Measurements from ENCODE around the gene CACNA1A.
"Not testable (repeated sequence)": the region's sequence is repeated elsewhere in the genome, so short reads cannot be mapped to it uniquely, and the experiment has no call there.

CACNA1A gene

DNA sequence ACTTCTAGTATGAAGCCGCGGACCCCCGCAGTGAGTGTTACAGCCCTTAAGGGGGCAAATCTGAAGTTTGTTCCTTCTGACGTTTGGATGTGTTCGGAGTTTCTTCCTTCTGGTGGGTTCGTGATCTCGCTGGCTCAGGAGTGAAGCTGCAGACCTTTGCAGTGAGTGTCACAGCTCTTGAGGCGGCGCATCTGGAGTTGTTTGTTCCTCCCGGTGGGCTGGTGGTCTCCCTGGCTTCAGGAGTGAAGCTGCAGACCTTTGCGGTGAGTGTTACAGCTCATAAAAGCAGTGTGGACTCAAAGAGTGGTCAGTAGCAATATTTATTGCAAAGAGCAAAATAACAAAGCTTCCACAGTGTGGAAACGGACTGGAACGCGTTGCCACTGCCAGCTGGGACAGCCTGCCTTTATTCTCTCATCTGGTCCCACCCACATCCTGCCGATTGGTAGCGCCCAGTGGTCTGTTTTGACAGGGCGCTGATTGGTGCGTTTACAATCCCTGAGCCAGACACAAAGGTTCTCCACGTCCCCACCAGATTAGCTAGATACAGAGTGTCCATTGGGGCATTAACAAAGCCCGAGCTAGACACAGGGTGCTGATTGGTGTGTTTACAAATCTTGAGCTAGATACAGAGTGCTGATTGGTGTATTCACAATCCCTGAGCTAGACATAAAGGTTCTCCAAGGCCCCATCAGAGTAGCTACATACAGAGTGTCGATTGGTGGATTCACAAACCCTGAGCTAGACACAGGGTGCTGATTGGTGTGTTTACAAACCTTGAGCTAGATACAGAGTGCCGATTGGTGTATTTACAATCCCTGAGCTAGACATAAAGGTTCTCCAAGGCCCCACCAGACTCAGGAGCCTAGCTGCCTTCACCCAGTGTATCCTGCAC is 320.3 kb downstream of the CACNA1A start:
- DNase-seq: not testable (repeated sequence)

DNA sequence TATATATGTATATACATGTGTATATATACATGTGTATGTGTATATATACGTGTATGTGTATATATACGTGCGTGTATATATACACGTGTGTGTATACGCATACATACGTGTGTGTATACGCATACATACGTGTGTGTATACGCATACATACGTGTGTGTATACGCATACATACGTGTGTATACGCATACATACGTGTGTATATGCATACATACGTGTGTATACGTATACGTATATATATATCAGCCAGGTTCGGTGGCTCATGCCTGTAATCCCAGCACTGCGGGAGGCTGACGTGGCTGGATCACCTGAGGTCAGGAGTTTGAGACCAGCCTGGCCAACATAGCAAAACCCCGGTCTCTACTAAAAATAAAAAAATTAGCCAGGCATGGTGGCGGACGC is 321.4 kb downstream of the CACNA1A start:
- not testable (repeated sequence) for DNase-seq

DNA sequence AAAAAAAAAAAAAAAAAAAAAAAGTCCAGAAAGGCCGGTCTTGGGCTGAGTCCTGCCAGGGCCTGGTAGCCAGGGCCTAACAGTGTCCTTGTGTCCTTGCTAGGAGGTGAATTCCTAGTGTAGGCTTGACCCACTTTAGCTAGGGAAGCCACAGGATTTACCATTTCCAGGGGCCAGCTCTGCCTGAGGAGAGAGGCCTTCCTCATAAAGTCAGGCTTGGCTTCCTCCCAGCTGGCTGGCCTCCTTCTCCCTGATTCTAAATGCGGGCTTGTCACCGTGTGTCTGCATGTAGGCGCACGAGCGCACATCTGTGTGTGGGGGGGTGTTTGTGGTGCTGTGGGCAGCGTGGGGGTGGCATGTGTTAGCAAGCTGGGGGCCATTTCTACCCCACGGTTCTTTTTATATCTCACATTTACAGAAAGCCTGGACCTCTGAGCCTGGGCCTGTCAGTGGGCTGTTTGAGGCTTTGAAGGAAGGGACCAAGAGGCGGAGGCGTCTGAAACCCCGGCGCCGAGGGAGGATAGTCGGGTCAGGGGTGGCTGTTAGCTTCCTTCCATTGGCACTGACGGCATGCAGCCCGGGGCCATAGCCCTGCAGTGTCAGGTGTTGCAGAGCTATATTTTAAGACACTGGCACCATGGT is 324.4 kb downstream of the CACNA1A start:
- no peak for DNase-seq

DNA sequence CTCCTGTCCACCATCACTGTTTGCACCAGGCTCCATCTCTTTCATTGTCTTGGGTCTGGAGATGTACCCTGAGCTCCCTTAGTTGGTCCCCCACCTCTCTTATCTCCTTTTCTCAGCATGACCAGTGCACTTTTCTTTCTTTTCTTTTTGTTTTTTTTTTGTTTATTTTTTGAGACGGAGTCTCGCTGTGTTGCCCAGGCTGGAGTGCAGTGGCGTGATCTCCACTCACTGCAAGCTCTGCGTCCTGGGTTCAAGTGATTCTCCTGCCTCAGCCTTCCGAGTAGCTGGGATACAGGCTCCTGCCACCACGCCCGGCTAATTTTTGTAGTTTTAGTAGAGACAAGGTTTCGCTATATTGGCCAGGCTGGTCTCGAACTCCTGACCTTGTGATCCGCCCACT is 328.0 kb downstream of the CACNA1A start:
- DNase-seq: not testable (repeated sequence)

DNA sequence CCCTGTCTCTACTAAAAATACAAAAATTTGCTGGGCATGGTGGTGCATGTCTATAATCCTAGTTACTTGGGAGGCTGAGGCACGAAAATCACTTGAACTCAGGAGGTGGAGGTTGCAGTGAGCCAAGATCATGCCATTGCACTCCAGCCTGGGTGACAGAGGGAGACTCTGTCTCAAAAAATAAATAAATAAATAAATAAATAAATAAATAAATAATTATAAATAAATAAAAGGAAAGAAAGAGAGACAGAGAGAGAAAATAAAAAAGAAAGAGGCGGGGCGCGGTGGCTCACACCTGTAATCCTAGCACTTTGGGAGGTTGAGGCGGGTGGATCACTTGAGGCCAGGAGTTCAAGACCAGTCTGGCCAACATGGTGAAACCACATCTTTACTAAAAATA is 328.7 kb downstream of the CACNA1A start:
- DNase-seq: not testable (repeated sequence)

DNA sequence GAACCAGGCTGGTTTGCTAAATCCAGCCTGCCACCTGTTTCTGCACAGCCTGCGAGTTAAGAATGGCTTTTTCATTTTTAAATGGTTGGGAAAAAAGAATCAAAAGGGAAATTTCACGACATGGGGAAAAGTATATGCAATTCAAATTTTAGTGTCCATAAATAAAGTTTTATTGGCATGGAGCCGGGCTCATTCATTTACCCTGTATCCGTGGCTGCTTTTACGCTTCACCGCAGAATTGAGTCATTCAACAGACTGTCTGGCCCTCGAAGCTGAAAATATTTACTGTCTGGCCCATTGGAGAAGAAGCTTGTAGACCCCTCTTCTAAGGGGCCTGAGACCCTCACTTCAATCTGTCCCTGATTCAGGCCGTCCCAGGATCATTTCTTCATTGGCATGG is 329.9 kb downstream of the CACNA1A start:
- no peak for DNase-seq

DNA sequence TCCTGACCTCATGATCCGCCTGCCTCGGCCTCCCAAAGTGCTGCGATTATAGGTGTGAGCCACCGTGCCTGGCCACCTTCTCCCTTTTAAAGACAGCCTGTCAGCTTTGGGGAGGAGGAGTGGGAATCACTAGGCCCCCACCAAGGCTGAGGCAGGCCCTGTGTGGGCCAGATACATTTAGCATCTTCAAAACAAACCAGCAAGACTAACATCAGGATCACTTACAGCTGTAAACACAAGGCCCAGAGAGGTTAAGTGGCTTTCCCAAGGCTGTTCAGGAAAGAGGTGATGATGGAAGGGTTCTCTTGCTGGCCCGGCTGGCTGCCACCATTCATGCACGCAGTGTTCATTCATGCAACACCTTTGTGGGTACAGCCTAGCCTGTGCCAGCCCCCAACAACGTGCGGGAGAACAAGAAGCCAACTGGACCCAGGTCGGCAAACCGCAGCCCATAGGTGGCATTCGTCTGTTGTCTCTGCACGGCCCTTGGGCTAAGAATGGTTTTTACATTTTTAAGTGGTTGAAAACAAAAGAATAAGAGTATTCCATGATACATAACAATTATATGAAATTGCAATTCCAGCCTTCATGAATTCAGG is 333.0 kb downstream of the CACNA1A start:
- no peak for DNase-seq

DNA sequence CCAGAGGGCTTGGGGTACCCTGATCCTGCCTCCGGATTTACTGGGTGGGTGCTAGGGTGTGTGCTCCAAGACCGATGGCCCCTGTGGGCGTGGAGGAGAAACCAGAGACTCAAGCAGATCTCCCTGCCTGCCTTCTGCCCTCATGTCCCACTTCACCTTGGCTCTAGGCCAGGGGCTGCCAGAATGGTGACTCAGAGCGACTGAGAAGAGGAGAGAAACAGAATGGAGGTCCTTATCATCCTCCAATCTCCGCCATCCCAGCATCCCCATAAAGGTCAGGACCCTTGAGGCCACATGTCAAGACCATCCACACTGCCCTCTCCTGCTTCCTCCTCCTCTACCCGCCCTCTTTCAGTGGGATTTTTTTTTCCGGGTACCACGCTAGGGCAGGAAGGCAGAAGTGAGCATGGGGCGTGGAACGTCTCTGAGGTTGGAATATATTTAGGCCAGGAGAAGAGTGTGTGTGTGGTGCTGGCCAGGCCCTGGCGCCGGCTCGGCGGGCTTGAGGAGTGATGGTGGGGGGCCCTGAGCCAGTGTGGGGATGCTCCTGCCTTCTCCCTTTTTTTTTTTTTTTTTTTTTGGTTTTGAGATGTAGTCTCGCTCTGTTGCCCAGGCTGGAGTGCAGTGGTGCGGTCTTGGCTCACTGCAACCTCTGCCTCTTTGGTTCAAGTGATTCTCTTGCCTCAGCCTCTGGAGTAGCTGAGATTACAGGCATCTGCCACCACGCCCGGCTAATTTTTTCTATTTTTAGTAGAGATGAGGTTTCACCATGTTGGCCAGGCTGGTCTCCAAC is 333.7 kb downstream of the CACNA1A start:
- DNase-seq: no peak

DNA sequence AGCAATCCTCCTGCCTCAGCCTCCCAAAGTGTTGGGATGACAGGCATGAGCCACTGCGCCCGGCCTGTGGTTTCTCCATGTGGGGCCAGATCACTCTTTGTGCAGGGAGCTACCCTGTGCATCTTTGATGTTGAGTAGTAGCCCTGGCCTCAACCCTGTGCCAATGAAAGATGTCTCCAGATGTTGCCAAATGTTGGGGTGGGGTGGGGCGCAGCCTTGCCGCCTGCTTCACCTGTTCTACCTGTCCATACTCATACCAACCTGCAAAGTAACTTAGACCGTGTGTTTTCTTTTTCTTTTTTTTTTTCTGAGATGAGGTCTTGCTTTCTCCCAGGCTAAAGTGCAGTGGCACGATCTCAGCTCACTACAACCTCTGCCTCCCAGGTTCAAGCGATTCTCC is 335.1 kb downstream of the CACNA1A start:
- DNase-seq: no peak

DNA sequence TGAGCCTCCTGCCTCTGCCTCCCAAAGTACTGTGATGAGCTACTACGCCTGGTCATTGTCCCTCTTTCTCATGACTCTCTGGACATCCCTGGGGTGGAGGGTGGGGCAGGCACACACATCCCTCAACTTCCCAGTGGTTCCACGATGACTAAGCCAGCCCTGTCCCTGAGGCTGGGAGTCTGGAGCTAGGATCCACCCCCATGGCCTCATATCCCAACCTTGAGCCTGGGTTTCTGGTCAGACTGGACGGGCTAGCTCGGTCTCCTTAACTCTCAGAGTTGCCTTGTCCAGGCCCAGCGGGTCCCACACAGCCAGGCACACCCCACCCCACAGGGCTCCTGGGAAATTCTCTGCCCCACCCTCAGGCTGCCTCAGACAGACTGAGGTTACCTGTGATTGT is 336.5 kb downstream of the CACNA1A start:
- DNase-seq: no peak

DNA sequence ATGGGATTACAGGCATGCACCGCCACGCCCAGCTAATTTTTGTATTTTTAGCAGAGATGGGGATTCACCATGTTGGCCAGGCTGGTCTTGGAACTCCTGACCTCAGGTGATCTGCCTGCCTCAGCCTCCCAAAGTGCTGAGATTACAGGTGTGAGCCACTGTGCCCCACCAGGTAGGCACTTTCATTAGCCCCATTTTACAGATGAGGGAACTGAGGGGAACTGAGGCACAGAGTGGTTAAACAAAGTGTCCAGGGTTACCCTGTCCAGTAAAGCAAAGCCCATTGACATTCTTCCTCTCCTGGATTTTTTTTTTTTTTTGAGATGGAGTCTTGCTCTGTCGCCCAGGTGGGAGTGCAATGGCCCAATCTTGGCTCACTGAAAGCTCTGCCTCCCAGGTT is 340.1 kb downstream of the CACNA1A start:
- not testable (repeated sequence) for DNase-seq

DNA sequence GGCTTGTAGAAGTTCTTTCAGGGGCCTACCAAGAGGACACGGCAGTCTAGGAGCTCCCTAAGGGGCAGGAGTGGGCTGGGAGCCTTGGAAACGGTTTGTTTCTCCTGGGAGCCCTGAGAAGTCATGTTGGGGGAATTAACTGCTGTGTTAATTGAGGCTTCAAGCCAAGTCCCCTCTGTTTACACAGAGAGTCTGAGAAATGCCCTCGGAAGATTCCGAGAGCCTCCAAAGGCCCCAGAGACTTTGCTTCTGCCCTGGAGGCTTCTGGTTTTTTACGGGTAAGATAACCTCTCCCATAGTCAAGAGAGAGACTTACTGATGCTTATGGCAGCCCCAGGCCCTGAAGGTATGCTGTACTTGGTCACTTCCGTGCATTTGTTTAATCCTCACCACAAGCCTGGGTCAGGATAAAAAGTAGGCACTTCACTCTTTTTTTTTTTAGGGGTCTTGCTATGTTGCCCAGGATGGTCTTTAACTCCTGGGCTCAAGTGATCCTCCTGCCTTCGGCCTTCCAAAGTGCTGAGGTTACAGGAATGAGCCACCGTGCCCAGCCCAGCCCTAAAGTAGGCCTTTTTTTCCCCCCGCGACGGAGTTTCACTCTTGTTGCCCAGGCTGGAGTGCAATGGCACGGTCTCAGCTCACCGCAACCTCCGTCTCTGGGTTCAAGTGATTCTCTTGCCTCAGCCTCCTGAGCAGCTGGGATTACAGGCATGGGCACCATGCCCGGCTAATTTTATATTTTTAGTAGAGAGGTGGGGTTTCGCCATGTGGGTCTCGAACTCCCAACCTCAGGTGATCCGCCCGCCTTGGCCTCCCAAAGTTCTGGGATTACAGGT is 340.9 kb downstream of the CACNA1A start:
- DNase-seq: no peak

DNA sequence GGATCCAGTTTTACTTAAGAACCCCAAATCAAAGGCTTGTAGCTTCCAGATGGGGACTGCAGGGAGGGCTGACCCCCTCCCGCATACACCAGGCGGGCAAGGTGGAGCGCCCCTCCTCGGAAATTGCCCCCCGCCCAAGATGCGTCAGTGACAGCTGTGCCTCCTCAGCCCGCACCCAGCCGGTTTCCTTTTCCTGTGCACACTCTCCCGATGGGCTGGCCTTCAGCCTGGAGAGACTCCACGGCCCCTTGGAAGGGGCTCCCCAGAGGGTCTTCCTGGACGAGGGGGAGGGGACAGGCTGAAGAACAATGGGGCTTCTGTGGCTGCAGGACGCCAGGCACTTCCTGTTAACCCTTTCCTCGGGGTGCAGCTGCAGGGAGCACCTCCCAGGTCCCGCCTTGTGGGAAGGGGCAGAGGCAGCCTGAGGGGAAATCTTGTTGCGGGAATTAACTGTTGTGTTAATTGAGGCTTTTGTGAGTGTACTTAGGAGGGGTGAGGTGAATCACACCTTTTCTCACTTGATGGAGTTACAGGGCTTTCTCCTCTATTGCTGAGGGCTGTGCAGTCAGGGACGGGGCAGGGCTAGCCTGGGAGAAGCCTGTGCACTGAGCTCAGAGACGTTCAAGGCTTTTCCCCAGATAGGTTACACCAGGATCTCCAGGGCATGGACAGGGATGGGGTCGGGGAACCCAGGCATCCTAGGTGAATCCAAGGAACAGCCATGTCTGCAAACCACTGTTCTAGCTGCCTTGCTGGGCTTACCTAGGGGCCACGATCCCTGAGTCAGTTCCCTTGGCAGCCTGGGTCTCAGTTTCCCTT is 341.7 kb downstream of the CACNA1A start:
- DNase-seq: no peak

DNA sequence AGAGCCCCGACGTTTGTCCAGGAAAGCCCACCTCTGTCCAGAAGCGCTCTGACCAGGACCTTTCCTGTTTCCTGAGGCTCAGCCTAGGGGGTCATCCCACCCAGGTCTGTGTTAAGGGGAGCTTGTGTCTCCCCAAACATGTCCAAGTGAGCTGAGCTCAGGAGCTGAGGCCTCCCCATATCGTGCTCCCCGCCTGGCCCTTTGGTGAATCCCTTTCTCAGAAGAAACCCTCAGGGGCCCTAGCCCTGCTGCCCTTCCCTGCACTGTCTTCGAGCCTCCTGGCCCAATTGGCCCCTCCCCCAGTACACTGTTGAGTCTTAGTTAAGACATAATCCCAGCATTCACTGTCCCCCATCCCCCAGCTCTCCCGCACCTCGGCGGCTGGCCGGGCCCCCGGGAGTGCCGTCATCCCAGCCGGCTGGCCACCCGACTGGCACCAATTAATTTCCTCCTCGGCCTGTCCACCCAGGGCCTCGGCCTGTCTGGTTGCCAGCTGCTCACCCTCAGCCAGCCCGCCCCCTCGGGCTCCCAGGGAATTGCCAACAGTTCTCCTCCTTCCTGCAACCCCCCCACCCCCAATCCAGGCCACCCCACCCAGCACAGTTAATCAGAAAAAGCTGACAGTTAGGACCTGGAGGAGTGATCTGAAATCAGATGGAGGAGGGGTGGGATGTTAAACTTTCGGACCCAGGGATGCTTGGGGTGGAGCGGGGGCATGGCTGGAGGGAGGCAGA is 342.5 kb downstream of the CACNA1A start:
- no peak for DNase-seq

DNA sequence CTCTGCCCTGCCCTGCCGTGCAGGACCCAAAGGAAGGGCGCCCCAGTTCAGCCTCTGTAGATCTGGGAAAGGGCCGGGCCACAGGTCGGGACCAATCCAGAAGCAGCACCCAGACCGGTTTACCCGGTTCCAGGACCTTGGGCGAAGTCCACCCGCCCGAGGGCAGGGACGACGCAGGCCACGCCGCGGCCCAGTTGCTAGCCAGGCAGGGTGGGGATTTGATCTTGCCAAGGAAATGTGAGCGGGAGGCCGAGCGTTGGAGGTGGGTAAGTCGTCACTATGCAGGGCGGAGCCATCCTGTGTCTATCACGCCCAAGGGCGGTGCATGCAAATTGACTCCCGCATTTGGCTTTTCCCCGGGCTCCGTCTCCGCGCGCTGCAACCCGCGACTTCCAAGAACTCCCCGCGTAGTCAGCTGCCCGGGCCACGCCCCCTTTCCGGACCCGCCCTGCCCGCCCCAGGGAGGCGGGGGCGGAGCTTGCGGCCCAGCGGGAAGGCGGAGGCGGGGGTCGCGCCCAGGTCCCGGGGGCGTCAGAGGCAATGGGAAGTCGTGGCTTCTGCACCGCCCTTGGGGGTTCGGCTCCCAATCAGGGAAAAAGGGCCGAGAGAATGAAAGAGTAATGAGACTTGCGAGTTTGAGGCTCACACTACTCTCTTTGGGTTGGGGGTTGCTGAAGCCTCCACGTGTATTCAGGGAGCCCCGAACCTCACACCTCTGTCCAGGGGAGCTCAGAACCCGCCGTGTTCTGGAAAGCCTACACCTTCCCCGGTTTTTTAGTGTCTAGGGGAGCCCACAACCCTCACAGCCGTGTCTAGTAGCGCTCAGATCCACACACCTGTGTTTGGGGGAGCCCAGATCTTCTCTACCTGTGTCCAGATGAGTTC is 343.3 kb downstream of the CACNA1A start:
- DNase-seq: peak; percentile 86 to 92

DNA sequence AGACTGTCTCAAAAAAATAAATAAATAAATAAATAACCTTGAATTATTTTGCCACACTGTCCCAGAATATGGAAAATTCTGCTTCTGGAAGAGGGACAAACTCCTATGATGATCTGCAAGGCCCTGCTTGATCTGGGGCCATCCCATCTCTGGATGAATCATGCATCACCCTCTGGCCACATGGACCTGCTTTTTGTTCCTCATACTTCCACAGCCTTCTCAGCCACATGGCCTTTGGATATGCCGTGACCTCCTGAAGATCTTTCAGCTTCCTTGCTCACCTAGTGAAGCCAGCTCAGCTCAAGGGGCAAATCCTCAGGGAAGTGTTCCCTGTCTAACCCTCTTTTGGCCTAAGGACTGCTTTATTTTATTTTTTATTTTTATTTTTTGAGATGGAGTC is 345.7 kb downstream of the CACNA1A start:
- DNase-seq: no peak

DNA sequence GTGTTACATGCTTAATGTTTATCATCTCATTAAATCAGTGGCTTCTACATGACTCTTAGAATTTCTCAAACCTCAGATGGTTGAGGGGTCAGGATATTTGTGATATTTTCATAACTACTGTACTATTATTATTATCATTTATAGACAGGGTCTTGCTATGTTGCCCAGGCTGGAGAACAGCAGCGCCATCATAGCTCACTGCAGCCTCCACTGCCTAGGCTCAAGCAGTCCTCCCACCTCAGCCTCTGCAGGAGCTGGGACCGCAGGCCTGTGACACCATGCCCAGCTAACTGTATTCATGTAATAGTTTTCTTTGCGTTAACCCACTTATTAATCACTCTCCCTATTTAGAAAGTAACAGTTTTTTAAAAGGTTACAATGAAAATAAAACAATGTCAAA is 346.6 kb downstream of the CACNA1A start:
- DNase-seq: no peak

Data from AML-193 (cell line).